ENCODE measurements around the gene PAPPA2. TPM values are rescaled to one million over a fixed set of nuclear protein-coding genes. Genes with fewer than 3 reads are reported as not detected.

PAPPA2 gene
- total and polyA plus RNA-seq, 9 of the 15 experiments (the other 6 are each of a cell fraction or from before 2014, with no cell fraction given) = 0.01 to 0.15 (median 0.05) TPM; not detected in 2

GRCh38 chr1:176575991-176576390 lies 113.0 kb downstream of the PAPPA2 start:
- no peaks in the 10 kb centered on the region for H3K79me2 ChIP-seq (ENCODE audit: control insufficient read depth, insufficient read depth, low read length)
- no peaks in the 10 kb centered on the region for H3K27me3 ChIP-seq (ENCODE audit: control insufficient read depth in 2 of 2, insufficient read depth in 2 of 2, low read length in 2 of 2)
- no peak overlapping the region for H3K9ac ChIP-seq (ENCODE audit: insufficient read depth in 1 of 2, low read depth in 2 of 2, low read length in 2 of 2)
- no peak overlapping the region for H3K4me2 ChIP-seq (ENCODE audit: insufficient read depth, low read length)
- no peak for ATAC-seq
- FAIRE-seq = no peak
- no peaks in the 10 kb centered on the region for H3K9me3 ChIP-seq (replicated peaks; ENCODE audit: control insufficient read depth, insufficient read depth, low read depth, low read length)
- 5% methylated on average over 1 of the region's 1 CpG for WGBS (ENCODE audit: insufficient coverage, low coverage, missing lambda C conversion rate)
- H3K4me1 ChIP-seq (replicated peaks in 1 of 2; ENCODE audit: control insufficient read depth in 2 of 2, insufficient read depth in 2 of 2, low read length in 2 of 2) = no peaks in the 10 kb centered on the region
- no peak overlapping the region for H2AFZ ChIP-seq (ENCODE audit: low read depth, low read length)
- H3K36me3 ChIP-seq (ENCODE audit: control insufficient read depth, insufficient read depth, low read length) = no peaks in the 10 kb centered on the region
- DNase-seq (ENCODE audit: extremely low read depth in 1 of 4, low spot score in 3 of 4) = no peak
- intact Hi-C loops (cut with micrococcal nuclease) (no loop called here), in situ Hi-C loops (cut with MboI) (no loop called here)
- no peak overlapping the region for H3K27ac ChIP-seq (ENCODE audit: extremely low read depth, low read depth, low read length)
- no peak overlapping the region for H3K4me3 ChIP-seq
- CTCF ChIA-PET (ENCODE audit: low intra/inter-chr PET ratio) = no interaction called here
- TF ChIP-seq SRSF7 (optimal IDR thresholded peaks at IDR 0.05; ENCODE audit: low read depth, low read length) (no peak), CBX8 (IDR thresholded peaks at IDR 0.05; ENCODE audit: borderline replicate concordance, extremely low read depth, low read depth, low read length, poor library complexity, severe bottlenecking) (no peak), ZFP30 (CRISPR knock-in tag; IDR thresholded peaks at IDR 0.05; ENCODE audit: borderline replicate concordance) (no peak), ZNF174 (CRISPR knock-in tag; IDR thresholded peaks at IDR 0.05) (no peak)
- TF ChIP-seq, protein P1, sequence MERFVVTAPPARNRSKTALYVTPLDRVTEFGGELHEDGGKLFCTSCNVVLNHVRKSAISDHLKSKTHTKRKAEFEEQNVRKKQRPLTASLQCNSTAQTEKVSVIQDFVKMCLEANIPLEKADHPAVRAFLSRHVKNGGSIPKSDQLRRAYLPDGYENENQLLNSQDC (CRISPR knock-in tag; IDR thresholded peaks at IDR 0.05) = no peak
- TF ChIP-seq, protein P2, sequence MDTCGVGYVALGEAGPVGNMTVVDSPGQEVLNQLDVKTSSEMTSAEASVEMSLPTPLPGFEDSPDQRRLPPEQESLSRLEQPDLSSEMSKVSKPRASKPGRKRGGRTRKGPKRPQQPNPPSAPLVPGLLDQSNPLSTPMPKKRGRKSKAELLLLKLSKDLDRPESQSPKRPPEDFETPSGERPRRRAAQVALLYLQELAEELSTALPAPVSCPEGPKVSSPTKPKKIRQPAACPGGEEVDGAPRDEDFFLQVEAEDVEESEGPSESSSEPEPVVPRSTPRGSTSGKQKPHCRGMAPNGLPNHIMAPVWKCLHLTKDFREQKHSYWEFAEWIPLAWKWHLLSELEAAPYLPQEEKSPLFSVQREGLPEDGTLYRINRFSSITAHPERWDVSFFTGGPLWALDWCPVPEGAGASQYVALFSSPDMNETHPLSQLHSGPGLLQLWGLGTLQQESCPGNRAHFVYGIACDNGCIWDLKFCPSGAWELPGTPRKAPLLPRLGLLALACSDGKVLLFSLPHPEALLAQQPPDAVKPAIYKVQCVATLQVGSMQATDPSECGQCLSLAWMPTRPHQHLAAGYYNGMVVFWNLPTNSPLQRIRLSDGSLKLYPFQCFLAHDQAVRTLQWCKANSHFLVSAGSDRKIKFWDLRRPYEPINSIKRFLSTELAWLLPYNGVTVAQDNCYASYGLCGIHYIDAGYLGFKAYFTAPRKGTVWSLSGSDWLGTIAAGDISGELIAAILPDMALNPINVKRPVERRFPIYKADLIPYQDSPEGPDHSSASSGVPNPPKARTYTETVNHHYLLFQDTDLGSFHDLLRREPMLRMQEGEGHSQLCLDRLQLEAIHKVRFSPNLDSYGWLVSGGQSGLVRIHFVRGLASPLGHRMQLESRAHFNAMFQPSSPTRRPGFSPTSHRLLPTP (IDR thresholded peaks at IDR 0.05; ENCODE audit: borderline replicate concordance, extremely low read depth, insufficient read length) = no peak
- H3K9me1 ChIP-seq (ENCODE audit: control insufficient read depth, insufficient read depth, low read length) = no peaks in the 10 kb centered on the region
- BruUV-seq (replicated peaks) = no TSS peak
- H4K20me1 ChIP-seq (replicated peaks; ENCODE audit: control insufficient read depth, insufficient read depth, low read length) = no peaks in the 10 kb centered on the region
- POLR2A ChIA-PET = no interaction called here
